Vagina (tissue), 2 donors: Measurements from ENCODE around the gene MTCL1. TPM values are rescaled to one million over a fixed set of nuclear protein-coding genes. Genes with fewer than 3 reads are reported as not detected.

ENCODE experiments used
- DNase-seq, 2 donors: peaks; one replicate each; pipeline ENCODE4 v3.0.0-alpha.2; 2017; ENCODE audit errors: extremely low spot score in 2 of 2
- H3K27ac ChIP-seq: fragments of 200-600 bp; sonication (generic); one replicate; pipeline ENCODE4 v1.5.1; 2019
- H3K27me3 ChIP-seq: fragments of 200-600 bp; sonication (generic); one replicate; pipeline ENCODE4 v1.5.1; 2019
- H3K36me3 ChIP-seq, 2 donors: fragments of 200-600 bp; sonication (generic); one replicate each; pipeline ENCODE4 v1.5.1; 2017 to 2019
- H3K4me1 ChIP-seq: fragments of 200-600 bp; sonication (generic); one replicate; pipeline ENCODE4 v1.5.1; 2019
- H3K4me3 ChIP-seq, 2 donors: fragments of 200-600 bp; sonication (generic); 1 replicate in 1 of 2; 2 replicates in 1 of 2; pipeline ENCODE4 v1.5.1; 2016 to 2019
- H3K9me3 ChIP-seq: fragments of 200-600 bp; sonication (generic); one replicate; pipeline ENCODE4 v1.5.1; 2019
- CTCF ChIP-seq, 3 experiments: fragments of 450-650 bp in 2 of 3; fragments of 200-600 bp in 1 of 3; sonication (generic) in 1 of 3; IDR thresholded peaks; one replicate each; pipeline ENCODE4 v1.5.1; 2017 to 2019; ENCODE audit warnings: antibody characterized with exemption in 3 of 3, mild to moderate bottlenecking in 2 of 3, moderate library complexity in 2 of 3
- POLR2A ChIP-seq, 2 donors: fragments of 450-650 bp; IDR thresholded peaks; one replicate each; pipeline ENCODE4 v1.6.1; 2017; ENCODE audit warnings: antibody characterized with exemption in 2 of 2, mild to moderate bottlenecking in 2 of 2, moderate library complexity in 2 of 2
- POLR2AphosphoS5 ChIP-seq, 2 donors: sonication (generic); formaldehyde crosslinking; IDR thresholded peaks; one replicate each; pipeline ENCODE4 v1.9.0; 2017; ENCODE audit warnings: antibody characterized with exemption in 2 of 2, mild to moderate bottlenecking in 2 of 2, low read depth in 1 of 2; ENCODE audit not compliant: insufficient read depth in 1 of 2
- intact Hi-C: fragments of 100-400 bp; cut with DNase I; formaldehyde crosslinking; loops from one replicate; pipeline ENCODE4 v1.15.1; 2023
- total RNA-seq: library from RNA; depleted of rRNA; stranded (reverse); fragments of >200 nt; gene quantifications from one replicate; pipeline ENCODE4 v1.2.3, GENCODE V29; 2016

Gene MTCL1
- total RNA-seq, 1 donor from 2014 or later: 23.6 TPM

GRCh38 chr18:8858888-8859511 lies 153.6 kb downstream of the MTCL1 start:
- H3K27ac ChIP-seq: no peak overlapping the region
- H3K27me3 ChIP-seq: no peaks in the 10 kb centered on the region
- no peaks in the 10 kb centered on the region for H3K4me1 ChIP-seq
- no peak for DNase-seq
- intact Hi-C loops: no loop called here
- H3K9me3 ChIP-seq: no peaks in the 10 kb centered on the region
- no peak overlapping the region for H3K4me3 ChIP-seq
- no peaks in the 10 kb centered on the region for H3K36me3 ChIP-seq
- TF ChIP-seq CTCF (IDR thresholded peaks at IDR 0.05) (no peak), POLR2AphosphoS5 (IDR thresholded peaks at IDR 0.05; ENCODE audit: insufficient read depth in 1 of 2, low read depth in 1 of 2) (peak in 1 of 2 donors; percentile 86)

- no peaks in the 10 kb centered on the region for H3K27me3 ChIP-seq
- TF ChIP-seq POLR2AphosphoS5 (IDR thresholded peaks at IDR 0.05; ENCODE audit: insufficient read depth in 1 of 2, low read depth in 1 of 2): peak in 1 of 2 donors; percentile 57
- TF ChIP-seq CTCF (IDR thresholded peaks at IDR 0.05): no peak
- H3K4me1 ChIP-seq: no peaks in the 10 kb centered on the region
- no peaks in the 10 kb centered on the region for H3K9me3 ChIP-seq
- peak overlapping the region; percentile 33 for H3K27ac ChIP-seq
- H3K36me3 ChIP-seq: no peaks in the 10 kb centered on the region
- no peak overlapping the region for H3K4me3 ChIP-seq
- intact Hi-C loops: no loop called here
- DNase-seq: no peak
These were observed 155.7 kb downstream of the MTCL1 start for GRCh38 chr18:8860845-8861642.

- Histone ChIP-seq H3K36me3 (no peaks in the 10 kb centered on the region), H3K9me3 (no peaks in the 10 kb centered on the region), H3K27ac (no peak overlapping the region), H3K4me3 (no peak overlapping the region), H3K27me3 (no peaks in the 10 kb centered on the region), H3K4me1 (no peaks in the 10 kb centered on the region)
- DNase-seq: no peak
- intact Hi-C loops: no loop called here
- TF ChIP-seq POLR2A (IDR thresholded peaks at IDR 0.05) (no peak), CTCF (IDR thresholded peaks at IDR 0.05) (no peak), POLR2AphosphoS5 (IDR thresholded peaks at IDR 0.05; ENCODE audit: insufficient read depth in 1 of 2, low read depth in 1 of 2) (no peak)
These were observed 158.1 kb downstream of the MTCL1 start for GRCh38 chr18:8863427-8863826.

GRCh38 chr18:8865934-8866333 lies 160.6 kb downstream of the MTCL1 start:
- intact Hi-C loops: no loop called here
- no peaks in the 10 kb centered on the region for H3K9me3 ChIP-seq
- H3K27me3 ChIP-seq: no peaks in the 10 kb centered on the region
- peaks cover 4% of the 10 kb centered on the region for H3K4me1 ChIP-seq
- no peak for TF ChIP-seq CTCF (IDR thresholded peaks at IDR 0.05)
- TF ChIP-seq POLR2AphosphoS5 (IDR thresholded peaks at IDR 0.05; ENCODE audit: insufficient read depth in 1 of 2, low read depth in 1 of 2): no peak
- TF ChIP-seq POLR2A (IDR thresholded peaks at IDR 0.05): no peak
- no peak overlapping the region for H3K27ac ChIP-seq
- no peak overlapping the region for H3K4me3 ChIP-seq
- DNase-seq: no peak
- H3K36me3 ChIP-seq: no peaks in the 10 kb centered on the region

- Histone ChIP-seq H3K27ac (no peak overlapping the region), H3K9me3 (no peaks in the 10 kb centered on the region), H3K27me3 (no peaks in the 10 kb centered on the region), H3K4me3 (no peak overlapping the region), H3K36me3 (no peaks in the 10 kb centered on the region), H3K4me1 (peaks cover 4% of the 10 kb centered on the region)
- TF ChIP-seq POLR2A (IDR thresholded peaks at IDR 0.05) (no peak), CTCF (IDR thresholded peaks at IDR 0.05) (no peak)
- no peak for DNase-seq
- intact Hi-C loops: no loop called here
These were observed 161.3 kb downstream of the MTCL1 start for GRCh38 chr18:8866679-8867078.
